Keratinocyte (primary cell): ENCODE results near the gene FAM53A.

Experiments used
- EZH2 ChIP-seq: IDR thresholded peaks from one replicate; pipeline ENCODE4 v1.6.1; 2012; ENCODE audit warnings: inconsistent platforms, mild to moderate bottlenecking, low read length, moderate library complexity
- TF ChIP-seq, protein P1 (sequence below), 3 experiments: IDR thresholded peaks in 1 of 3; conservative IDR thresholded peaks in 1 of 3; optimal IDR thresholded peaks in 1 of 3; 2 replicates in 2 of 3; 3 replicates in 1 of 3; pipeline versions ENCODE3 to v1.5.1; 2011; ENCODE audit warnings: low read length in 3 of 3, mild to moderate bottlenecking in 3 of 3, moderate library complexity in 2 of 3, control low read depth in 1 of 3, inconsistent platforms in 1 of 3; ENCODE audit not compliant: insufficient read depth in 2 of 3; ENCODE audit errors: extremely low read depth in 1 of 3

DNA sequence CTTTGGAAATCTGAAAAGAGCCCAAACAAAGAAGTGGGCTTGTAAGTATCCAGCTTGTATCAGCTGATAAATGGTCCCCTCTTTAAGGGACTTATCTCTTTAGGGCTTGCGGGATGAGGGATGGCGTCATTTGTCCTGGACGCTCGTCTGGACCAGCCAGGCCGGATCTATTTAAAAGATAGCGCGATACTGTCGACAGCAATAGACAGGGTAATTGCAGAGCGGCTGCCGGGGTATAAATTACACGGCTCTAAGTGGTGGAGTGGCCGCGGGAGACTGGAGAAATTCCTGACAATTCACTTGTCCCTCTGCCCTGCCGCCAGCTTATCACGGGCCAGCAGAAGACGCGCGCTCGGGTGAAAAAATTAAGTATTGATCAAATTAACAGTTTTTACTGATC lies 90.7 kb downstream of the FAM53A start:
- TF ChIP-seq, protein P1, sequence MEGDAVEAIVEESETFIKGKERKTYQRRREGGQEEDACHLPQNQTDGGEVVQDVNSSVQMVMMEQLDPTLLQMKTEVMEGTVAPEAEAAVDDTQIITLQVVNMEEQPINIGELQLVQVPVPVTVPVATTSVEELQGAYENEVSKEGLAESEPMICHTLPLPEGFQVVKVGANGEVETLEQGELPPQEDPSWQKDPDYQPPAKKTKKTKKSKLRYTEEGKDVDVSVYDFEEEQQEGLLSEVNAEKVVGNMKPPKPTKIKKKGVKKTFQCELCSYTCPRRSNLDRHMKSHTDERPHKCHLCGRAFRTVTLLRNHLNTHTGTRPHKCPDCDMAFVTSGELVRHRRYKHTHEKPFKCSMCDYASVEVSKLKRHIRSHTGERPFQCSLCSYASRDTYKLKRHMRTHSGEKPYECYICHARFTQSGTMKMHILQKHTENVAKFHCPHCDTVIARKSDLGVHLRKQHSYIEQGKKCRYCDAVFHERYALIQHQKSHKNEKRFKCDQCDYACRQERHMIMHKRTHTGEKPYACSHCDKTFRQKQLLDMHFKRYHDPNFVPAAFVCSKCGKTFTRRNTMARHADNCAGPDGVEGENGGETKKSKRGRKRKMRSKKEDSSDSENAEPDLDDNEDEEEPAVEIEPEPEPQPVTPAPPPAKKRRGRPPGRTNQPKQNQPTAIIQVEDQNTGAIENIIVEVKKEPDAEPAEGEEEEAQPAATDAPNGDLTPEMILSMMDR (optimal IDR thresholded peaks at IDR 0.05 in 1 of 3, IDR thresholded peaks at IDR 0.05 in 1 of 3, conservative IDR thresholded peaks at IDR 0.05 in 1 of 3; ENCODE audit: extremely low read depth in 1 of 3, insufficient read depth in 2 of 3, low read length in 3 of 3) = no peak
- no peak for TF ChIP-seq EZH2
